GM12878 (cell line): ENCODE results near the gene HMCES. TPM values are rescaled to one million over a fixed set of nuclear protein-coding genes. Genes with fewer than 3 reads are reported as not detected.

Experiments used
- ATAC-seq: fragments of 200-7000 bp; cut with Tn5 transposase; 3 replicates; pipeline ENCODE4 v1.9.1; 2020; ENCODE audit warnings: mild to moderate bottlenecking, moderate library complexity
- BruUV-seq: library from RNA; stranded (reverse); fragments of 400-500 nt; replicated peaks from 2 replicates; lab custom pipeline; 2021; lab: Mats Ljungman, UMichigan
- CTCF ChIA-PET: fragments of 300-600 bp; sonication (Branson Sonifier 250); formaldehyde crosslinking; extraction: SDS; loops from one replicate; lab custom pipeline; 2021; ENCODE audit warnings: inconsistent platforms; lab: Yijun Ruan, JAX
- POLR2A ChIA-PET: fragments of 350-600 bp; formaldehyde crosslinking; extraction: SDS; loops from one replicate; lab custom pipeline; 2021; ENCODE audit warnings: inconsistent platforms; lab: Charles Lee
- RAD21 ChIA-PET: fragments of 300-600 bp; sonication (Branson Sonifier 250); formaldehyde crosslinking; loops from one replicate; lab custom pipeline; 2023; ENCODE audit warnings: antibody characterized with exemption; ENCODE audit not compliant: unreplicated experiment; lab: Charles Lee
- SMC1A ChIA-PET: fragments of 300-600 bp; sonication (Branson Sonifier 250); formaldehyde crosslinking; loops from one replicate; lab custom pipeline; 2023; ENCODE audit not compliant: unreplicated experiment, uncharacterized antibody; lab: Charles Lee
- DNase-seq: peaks from one replicate; pipeline ENCODE4 v3.0.0-alpha.2; 2011; ENCODE audit warnings: low read depth, low spot score
- FAIRE-seq: peaks from 3 replicates; lab custom pipeline; 2011; peaks lifted over from hg19 to GRCh38; lab: Jason Lieb, UNC
- H2AFZ ChIP-seq: 2 replicates; pipeline ENCODE4 v1.6.0; 2011; ENCODE audit warnings: low read depth, low read length, control low read depth; ENCODE audit not compliant: control insufficient read depth
- H3K27ac ChIP-seq: 2 replicates; pipeline ENCODE4 v1.5.1; 2011; ENCODE audit warnings: control low read depth; ENCODE audit not compliant: control insufficient read depth, insufficient read depth
- H3K27me3 ChIP-seq, 2 experiments: replicated peaks in 1 of 2; 2 replicates each; pipeline versions ENCODE4 v1.6.0 to v1.6.1; 2011; ENCODE audit warnings: low read length in 1 of 2; ENCODE audit not compliant: control insufficient read depth in 2 of 2, insufficient read depth in 2 of 2
- H3K36me3 ChIP-seq, 2 experiments: 2 replicates each; pipeline ENCODE4 v1.5.1; 2011; ENCODE audit warnings: low read length in 1 of 2; ENCODE audit not compliant: control insufficient read depth in 2 of 2, insufficient read depth in 2 of 2
- H3K4me1 ChIP-seq: 2 replicates; pipeline ENCODE4 v1.6.1; 2011; ENCODE audit warnings: mild to moderate bottlenecking, low read length, moderate library complexity, mixed read lengths; ENCODE audit not compliant: control insufficient read depth, insufficient read depth
- H3K4me2 ChIP-seq: 2 replicates; pipeline ENCODE4 v1.6.0; 2011; ENCODE audit warnings: control low read depth; ENCODE audit not compliant: control insufficient read depth, insufficient read depth
- H3K4me3 ChIP-seq: fragments of 200-600 bp; sonication (generic); 2 replicates; pipeline ENCODE4 v1.5.1; 2016
- H3K79me2 ChIP-seq: 2 replicates; pipeline ENCODE4 v1.6.0; 2011; ENCODE audit warnings: low read length; ENCODE audit not compliant: control insufficient read depth, insufficient read depth
- H3K9ac ChIP-seq: 2 replicates; pipeline ENCODE4 v1.8.0; 2011; ENCODE audit warnings: low read length, control low read depth, mixed read lengths; ENCODE audit not compliant: control insufficient read depth, insufficient read depth
- H3K9me3 ChIP-seq: replicated peaks from 3 replicates; pipeline ENCODE4 v1.5.1; 2011; ENCODE audit warnings: mild to moderate bottlenecking, low read length; ENCODE audit not compliant: control insufficient read depth, insufficient read depth
- H4K20me1 ChIP-seq: 2 replicates; pipeline ENCODE4 v1.6.0; 2011; ENCODE audit not compliant: control insufficient read depth, insufficient read depth
- BMI1 ChIP-seq: fragments of 450-650 bp; IDR thresholded peaks from 2 replicates; pipeline ENCODE4 v1.6.1; 2016; ENCODE audit warnings: mild to moderate bottlenecking, moderate library complexity, borderline replicate concordance
- CBX3 ChIP-seq: fragments of 200-600 bp; sonication (generic); IDR thresholded peaks from 2 replicates; pipeline ENCODE4 v1.6.1; 2016; ENCODE audit warnings: low read depth, borderline replicate concordance
- CBX5 ChIP-seq: sonication (generic); IDR thresholded peaks from 2 replicates; pipeline ENCODE4 v1.6.1; 2016; ENCODE audit warnings: low read depth, moderate library complexity, mild to moderate bottlenecking, inconsistent platforms
- EZH2 ChIP-seq: IDR thresholded peaks from 2 replicates; pipeline ENCODE4 v1.6.1; 2012; ENCODE audit warnings: low read depth, mild to moderate bottlenecking, control low read depth, inconsistent platforms, low read length, borderline replicate concordance; ENCODE audit not compliant: control insufficient read depth
- MYC ChIP-seq: IDR thresholded peaks from 2 replicates; pipeline ENCODE4 v1.6.1; 2011; ENCODE audit warnings: mild to moderate bottlenecking, low read length, moderate library complexity, inconsistent platforms; ENCODE audit not compliant: insufficient read depth, insufficient replicate concordance, insufficient read length, severe bottlenecking
- NR2C1 ChIP-seq: fragments of 450-650 bp; IDR thresholded peaks from 2 replicates; pipeline ENCODE4 v1.6.1; 2017; ENCODE audit warnings: antibody characterized with exemption, mild to moderate bottlenecking, moderate library complexity
- NR2C2 ChIP-seq: IDR thresholded peaks from 2 replicates; pipeline ENCODE4 v1.6.1; 2011; ENCODE audit warnings: borderline replicate concordance, low read depth; ENCODE audit not compliant: control insufficient read depth, insufficient read length
- RBBP5 ChIP-seq: fragments of 200-600 bp; sonication (generic); conservative IDR thresholded peaks from 2 replicates; pipeline ENCODE4 v1.6.1; 2016
- RELA ChIP-seq: fragments of 450-650 bp; IDR thresholded peaks from 2 replicates; pipeline ENCODE4 v1.8.0; 2014; ENCODE audit warnings: borderline replicate concordance; ENCODE audit not compliant: partially characterized antibody
- SPI1 ChIP-seq: IDR thresholded peaks from 2 replicates; pipeline ENCODE4 v1.6.1; 2011; ENCODE audit warnings: low read depth, mild to moderate bottlenecking, low read length, moderate library complexity, borderline replicate concordance; ENCODE audit not compliant: insufficient read depth
- SREBF1 ChIP-seq: IDR thresholded peaks from 2 replicates; pipeline ENCODE4 v1.6.1; 2012; ENCODE audit warnings: mild to moderate bottlenecking, low read length
- TCF12 ChIP-seq: IDR thresholded peaks from 2 replicates; pipeline ENCODE4 v1.6.1; 2011; ENCODE audit warnings: low read depth, mild to moderate bottlenecking, low read length
- WGBS: methylation state at CpG from one replicate; pipeline ENCODE4 v1.1.6; 2016; ENCODE audit warnings: low lambda C conversion rate; ENCODE audit not compliant: insufficient replicate concordance, insufficient coverage; ENCODE audit errors: missing lambda C conversion rate; 5-methylcytosine and 5-hydroxymethylcytosine counted together
- in situ Hi-C: fragments of 300-500 bp; cut with MboI; formaldehyde crosslinking; loops from 9 replicates; pipeline ENCODE4 v1.14.3; 2018; ENCODE audit warnings: mixed read lengths
- intact Hi-C: fragments of 100-400 bp; cut with micrococcal nuclease; formaldehyde crosslinking; loops from one replicate; pipeline ENCODE4 v1.14.2; 2022; ENCODE audit not compliant: unreplicated experiment
- polyA plus RNA-seq, 11 experiments: library from polyadenylated mRNA; depleted of rRNA in 4 of 11; unstranded in 6 of 11; stranded (reverse) in 5 of 11; fragments of >200 nt; fragmentation: Nextera tagmentation in 4 of 11; fragmentation: Illumina TruSeq in 1 of 11; extraction: Ambion mirVana in 4 of 11; extraction: Trizol in 1 of 11; gene quantifications; 1 replicate in 1 of 11; 2 replicates in 10 of 11; pipeline versions ENCODE4 v1.2.1 to v1.2.3, GENCODE V29; 2011 to 2016; ENCODE audit warnings: inconsistent platforms in 2 of 11, missing spikeins in 2 of 11, low read depth in 1 of 11
- total RNA-seq, 4 experiments: library from RNA; depleted of rRNA in 3 of 4; stranded (reverse); fragments of >200 nt in 3 of 4; fragmentation: Illumina TruSeq in 1 of 4; extraction: Trizol in 1 of 4; gene quantifications; 2 replicates each; pipeline versions ENCODE4 v1.2.1 to v1.2.3, GENCODE V29; 2013 to 2021
- TF ChIP-seq, protein P1 (sequence below): fragments of 450-650 bp; conservative IDR thresholded peaks from 2 replicates; pipeline ENCODE4 v1.6.1; 2017; ENCODE audit warnings: mild to moderate bottlenecking, moderate library complexity
- TF ChIP-seq, protein P2 (sequence below): fragments of 450-650 bp; IDR thresholded peaks from 2 replicates; pipeline ENCODE4 v1.6.1; 2017; ENCODE audit warnings: borderline replicate concordance
- TF ChIP-seq, protein P3 (sequence below): IDR thresholded peaks from 2 replicates; pipeline ENCODE4 v1.6.1; 2012; ENCODE audit warnings: low read depth, low read length, improper control_type of control experiment
- TF ChIP-seq, protein P4 (sequence below): fragments of 150-350 bp; IDR thresholded peaks from 2 replicates; pipeline ENCODE4 v1.6.1; 2016; ENCODE audit warnings: low read depth, low read length

The HMCES gene
- total and polyA plus RNA-seq, 10 of the 15 experiments (the other 5 are each of a cell fraction or from before 2014, with no cell fraction given) = 12.4 to 49.8 (median 27.0) TPM

DNA sequence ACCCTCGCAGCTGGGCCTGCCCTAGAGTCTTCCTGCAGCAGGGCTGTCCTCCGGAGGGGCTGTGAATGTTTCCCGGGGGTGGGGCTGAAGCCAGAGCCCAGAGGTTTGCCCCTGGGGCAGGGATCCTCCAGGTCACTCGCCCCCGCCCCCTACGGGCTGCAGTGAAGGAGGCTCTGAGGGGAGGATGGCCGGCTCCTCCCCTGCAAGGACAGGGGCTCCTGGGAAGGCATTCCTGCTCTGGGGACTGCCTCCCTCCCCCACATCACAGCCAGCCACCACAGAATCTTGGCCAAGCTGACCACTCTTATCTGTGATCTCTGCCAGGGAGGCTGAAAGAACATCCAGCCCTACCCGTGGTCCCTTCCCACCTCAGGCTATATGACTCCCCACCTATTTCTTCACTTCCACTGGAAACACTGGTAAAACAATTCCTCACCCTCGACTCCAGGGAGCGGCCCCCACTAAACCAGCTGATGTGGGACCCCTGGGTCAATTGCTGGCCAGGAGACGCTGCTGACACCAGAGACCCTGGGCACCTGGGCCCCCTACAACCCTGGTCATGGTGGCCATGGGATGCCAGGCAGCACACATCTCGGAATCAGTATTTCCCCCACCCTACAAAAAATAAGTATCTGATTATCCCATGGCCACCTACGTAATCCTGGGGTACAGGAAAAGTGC, 66.0 kb downstream of the HMCES start:
- TF ChIP-seq CBX3 (no peak), MYC (no peak), RBBP5 (no peak), TCF12 (no peak), BMI1 (no peak), NR2C1 (no peak), SPI1 (no peak), CBX5 (no peak), EZH2 (no peak), SREBF1 (no peak), RELA (no peak), NR2C2 (no peak)
- TF ChIP-seq, protein P1, sequence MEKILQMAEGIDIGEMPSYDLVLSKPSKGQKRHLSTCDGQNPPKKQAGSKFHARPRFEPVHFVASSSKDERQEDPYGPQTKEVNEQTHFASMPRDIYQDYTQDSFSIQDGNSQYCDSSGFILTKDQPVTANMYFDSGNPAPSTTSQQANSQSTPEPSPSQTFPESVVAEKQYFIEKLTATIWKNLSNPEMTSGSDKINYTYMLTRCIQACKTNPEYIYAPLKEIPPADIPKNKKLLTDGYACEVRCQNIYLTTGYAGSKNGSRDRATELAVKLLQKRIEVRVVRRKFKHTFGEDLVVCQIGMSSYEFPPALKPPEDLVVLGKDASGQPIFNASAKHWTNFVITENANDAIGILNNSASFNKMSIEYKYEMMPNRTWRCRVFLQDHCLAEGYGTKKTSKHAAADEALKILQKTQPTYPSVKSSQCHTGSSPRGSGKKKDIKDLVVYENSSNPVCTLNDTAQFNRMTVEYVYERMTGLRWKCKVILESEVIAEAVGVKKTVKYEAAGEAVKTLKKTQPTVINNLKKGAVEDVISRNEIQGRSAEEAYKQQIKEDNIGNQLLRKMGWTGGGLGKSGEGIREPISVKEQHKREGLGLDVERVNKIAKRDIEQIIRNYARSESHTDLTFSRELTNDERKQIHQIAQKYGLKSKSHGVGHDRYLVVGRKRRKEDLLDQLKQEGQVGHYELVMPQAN = no peak
- TF ChIP-seq, protein P2, sequence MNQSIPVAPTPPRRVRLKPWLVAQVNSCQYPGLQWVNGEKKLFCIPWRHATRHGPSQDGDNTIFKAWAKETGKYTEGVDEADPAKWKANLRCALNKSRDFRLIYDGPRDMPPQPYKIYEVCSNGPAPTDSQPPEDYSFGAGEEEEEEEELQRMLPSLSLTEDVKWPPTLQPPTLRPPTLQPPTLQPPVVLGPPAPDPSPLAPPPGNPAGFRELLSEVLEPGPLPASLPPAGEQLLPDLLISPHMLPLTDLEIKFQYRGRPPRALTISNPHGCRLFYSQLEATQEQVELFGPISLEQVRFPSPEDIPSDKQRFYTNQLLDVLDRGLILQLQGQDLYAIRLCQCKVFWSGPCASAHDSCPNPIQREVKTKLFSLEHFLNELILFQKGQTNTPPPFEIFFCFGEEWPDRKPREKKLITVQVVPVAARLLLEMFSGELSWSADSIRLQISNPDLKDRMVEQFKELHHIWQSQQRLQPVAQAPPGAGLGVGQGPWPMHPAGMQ = no peak
- TF ChIP-seq, protein P3, sequence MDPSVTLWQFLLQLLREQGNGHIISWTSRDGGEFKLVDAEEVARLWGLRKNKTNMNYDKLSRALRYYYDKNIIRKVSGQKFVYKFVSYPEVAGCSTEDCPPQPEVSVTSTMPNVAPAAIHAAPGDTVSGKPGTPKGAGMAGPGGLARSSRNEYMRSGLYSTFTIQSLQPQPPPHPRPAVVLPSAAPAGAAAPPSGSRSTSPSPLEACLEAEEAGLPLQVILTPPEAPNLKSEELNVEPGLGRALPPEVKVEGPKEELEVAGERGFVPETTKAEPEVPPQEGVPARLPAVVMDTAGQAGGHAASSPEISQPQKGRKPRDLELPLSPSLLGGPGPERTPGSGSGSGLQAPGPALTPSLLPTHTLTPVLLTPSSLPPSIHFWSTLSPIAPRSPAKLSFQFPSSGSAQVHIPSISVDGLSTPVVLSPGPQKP = no peak
- TF ChIP-seq, protein P4, sequence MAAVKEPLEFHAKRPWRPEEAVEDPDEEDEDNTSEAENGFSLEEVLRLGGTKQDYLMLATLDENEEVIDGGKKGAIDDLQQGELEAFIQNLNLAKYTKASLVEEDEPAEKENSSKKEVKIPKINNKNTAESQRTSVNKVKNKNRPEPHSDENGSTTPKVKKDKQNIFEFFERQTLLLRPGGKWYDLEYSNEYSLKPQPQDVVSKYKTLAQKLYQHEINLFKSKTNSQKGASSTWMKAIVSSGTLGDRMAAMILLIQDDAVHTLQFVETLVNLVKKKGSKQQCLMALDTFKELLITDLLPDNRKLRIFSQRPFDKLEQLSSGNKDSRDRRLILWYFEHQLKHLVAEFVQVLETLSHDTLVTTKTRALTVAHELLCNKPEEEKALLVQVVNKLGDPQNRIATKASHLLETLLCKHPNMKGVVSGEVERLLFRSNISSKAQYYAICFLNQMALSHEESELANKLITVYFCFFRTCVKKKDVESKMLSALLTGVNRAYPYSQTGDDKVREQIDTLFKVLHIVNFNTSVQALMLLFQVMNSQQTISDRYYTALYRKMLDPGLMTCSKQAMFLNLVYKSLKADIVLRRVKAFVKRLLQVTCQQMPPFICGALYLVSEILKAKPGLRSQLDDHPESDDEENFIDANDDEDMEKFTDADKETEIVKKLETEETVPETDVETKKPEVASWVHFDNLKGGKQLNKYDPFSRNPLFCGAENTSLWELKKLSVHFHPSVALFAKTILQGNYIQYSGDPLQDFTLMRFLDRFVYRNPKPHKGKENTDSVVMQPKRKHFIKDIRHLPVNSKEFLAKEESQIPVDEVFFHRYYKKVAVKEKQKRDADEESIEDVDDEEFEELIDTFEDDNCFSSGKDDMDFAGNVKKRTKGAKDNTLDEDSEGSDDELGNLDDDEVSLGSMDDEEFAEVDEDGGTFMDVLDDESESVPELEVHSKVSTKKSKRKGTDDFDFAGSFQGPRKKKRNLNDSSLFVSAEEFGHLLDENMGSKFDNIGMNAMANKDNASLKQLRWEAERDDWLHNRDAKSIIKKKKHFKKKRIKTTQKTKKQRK = no peak
- intact Hi-C loops = no loop called here
- no peak overlapping the region for H3K4me2 ChIP-seq
- POLR2A ChIA-PET = no interaction called here
- no peak overlapping the region for H2AFZ ChIP-seq
- H3K9ac ChIP-seq = no peak overlapping the region
- WGBS = 32% methylated on average over 11 of the region's 13 CpGs
- H3K27ac ChIP-seq = no peak overlapping the region
- FAIRE-seq (no peak), ATAC-seq (no peak; the same call in 2 of the 3 replicates), DNase-seq (no peak)
- no TSS peak for BruUV-seq
- H3K4me3 ChIP-seq = no peak overlapping the region
- no peaks in the 10 kb centered on the region for H3K4me1 ChIP-seq
- SMC1A ChIA-PET = interaction anchor here (0.5 kb wide), 1 partner anchor 375 kb away, joined by 3 read pairs; no protein-coding TSS in a partner anchor
- no peaks in the 10 kb centered on the region; a peak in 1 of 4 replicates for H3K27me3 ChIP-seq
- CTCF ChIA-PET = no interaction called here
- in situ Hi-C loops = no loop called here
- H4K20me1 ChIP-seq = no peaks in the 10 kb centered on the region
- H3K36me3 ChIP-seq = no peaks in the 10 kb centered on the region
- H3K79me2 ChIP-seq = no peaks in the 10 kb centered on the region
- RAD21 ChIA-PET = no interaction called here
- H3K9me3 ChIP-seq = no peaks in the 10 kb centered on the region
